AG04449 (cell line): Measurements from ENCODE around the gene BNIP3.

Source experiments
- CTCF ChIA-PET: fragments of 350-600 bp; formaldehyde crosslinking; extraction: SDS; loops from one replicate; lab custom pipeline; 2021; ENCODE audit warnings: antibody characterized with exemption; lab: Yijun Ruan, JAX
- POLR2A ChIA-PET: fragments of 400-600, 350-600 bp; formaldehyde crosslinking; extraction: SDS; loops from one replicate; lab custom pipeline; 2020; ENCODE audit warnings: antibody characterized with exemption, inconsistent platforms; lab: Yijun Ruan, JAX
- DNase-seq: peaks from one replicate; pipeline ENCODE4 v3.0.0-alpha.2; 2010; ENCODE audit warnings: low read depth, low spot score
- H3K4me3 ChIP-seq: 2 replicates; pipeline ENCODE4 v1.5.1; 2011; ENCODE audit warnings: low read depth, mild to moderate bottlenecking, control low read depth, low read length
- TF ChIP-seq, protein P1 (sequence below): IDR thresholded peaks from one replicate; pipeline ENCODE4 v1.5.1; 2011; ENCODE audit warnings: mild to moderate bottlenecking, moderate library complexity, low read length, control low read depth, inconsistent platforms; ENCODE audit not compliant: insufficient read depth; ENCODE audit errors: missing control alignments

Gene BNIP3

DNA sequence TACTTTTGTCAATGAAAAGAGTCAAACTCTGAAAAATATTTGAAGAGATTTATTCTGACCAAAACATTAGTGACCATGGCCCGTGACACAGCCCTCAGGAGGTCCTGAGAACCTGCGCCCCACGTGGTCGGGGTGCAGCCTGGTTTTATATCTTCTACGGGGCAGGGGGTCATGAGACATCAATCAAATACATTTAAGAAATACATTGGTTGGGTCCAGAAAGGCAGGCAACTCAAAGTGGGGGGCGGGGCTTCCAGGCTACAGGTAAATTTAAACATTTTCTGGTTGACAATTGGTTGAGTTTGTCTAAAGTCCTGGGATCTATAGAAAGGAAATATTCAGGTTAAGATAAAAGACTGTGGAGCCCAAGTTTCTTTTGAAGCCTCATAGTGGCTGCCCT, 34.8 kb upstream of the BNIP3 start:
- ChIA-PET CTCF (no interaction called here), POLR2A (no interaction called here)
- no peak for DNase-seq
- TF ChIP-seq, protein P1, sequence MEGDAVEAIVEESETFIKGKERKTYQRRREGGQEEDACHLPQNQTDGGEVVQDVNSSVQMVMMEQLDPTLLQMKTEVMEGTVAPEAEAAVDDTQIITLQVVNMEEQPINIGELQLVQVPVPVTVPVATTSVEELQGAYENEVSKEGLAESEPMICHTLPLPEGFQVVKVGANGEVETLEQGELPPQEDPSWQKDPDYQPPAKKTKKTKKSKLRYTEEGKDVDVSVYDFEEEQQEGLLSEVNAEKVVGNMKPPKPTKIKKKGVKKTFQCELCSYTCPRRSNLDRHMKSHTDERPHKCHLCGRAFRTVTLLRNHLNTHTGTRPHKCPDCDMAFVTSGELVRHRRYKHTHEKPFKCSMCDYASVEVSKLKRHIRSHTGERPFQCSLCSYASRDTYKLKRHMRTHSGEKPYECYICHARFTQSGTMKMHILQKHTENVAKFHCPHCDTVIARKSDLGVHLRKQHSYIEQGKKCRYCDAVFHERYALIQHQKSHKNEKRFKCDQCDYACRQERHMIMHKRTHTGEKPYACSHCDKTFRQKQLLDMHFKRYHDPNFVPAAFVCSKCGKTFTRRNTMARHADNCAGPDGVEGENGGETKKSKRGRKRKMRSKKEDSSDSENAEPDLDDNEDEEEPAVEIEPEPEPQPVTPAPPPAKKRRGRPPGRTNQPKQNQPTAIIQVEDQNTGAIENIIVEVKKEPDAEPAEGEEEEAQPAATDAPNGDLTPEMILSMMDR: no peak
- H3K4me3 ChIP-seq: no peak overlapping the region

DNA sequence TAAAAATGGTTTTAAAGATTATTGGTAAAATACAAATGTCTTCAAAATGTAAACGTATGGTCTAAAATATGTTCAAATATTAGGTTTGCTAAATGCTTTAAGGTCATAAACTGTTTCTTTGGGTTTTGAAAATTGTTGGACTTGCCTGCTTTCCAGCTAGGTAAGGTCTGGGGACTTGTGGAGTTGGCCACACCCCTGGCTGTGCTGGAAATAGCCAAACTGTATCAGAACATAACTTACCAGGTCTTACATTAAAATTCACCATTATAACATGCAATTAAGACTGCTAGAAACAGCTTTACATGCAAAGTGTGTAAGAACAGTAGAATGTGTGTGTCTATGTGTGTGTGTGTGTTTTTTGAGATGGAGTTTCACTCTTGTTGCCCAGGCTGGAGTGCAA, 29.7 kb upstream of the BNIP3 start:
- ChIA-PET POLR2A (no interaction called here), CTCF (interaction anchor here (1.2 to 2.3 kb wide), 3 partner anchors 9 to 126 kb away, joined by 3 to 11 read pairs (median 4); no protein-coding TSS in a partner anchor)
- no peak overlapping the region for H3K4me3 ChIP-seq
- DNase-seq: no peak
- TF ChIP-seq, protein P1: no peak

DNA sequence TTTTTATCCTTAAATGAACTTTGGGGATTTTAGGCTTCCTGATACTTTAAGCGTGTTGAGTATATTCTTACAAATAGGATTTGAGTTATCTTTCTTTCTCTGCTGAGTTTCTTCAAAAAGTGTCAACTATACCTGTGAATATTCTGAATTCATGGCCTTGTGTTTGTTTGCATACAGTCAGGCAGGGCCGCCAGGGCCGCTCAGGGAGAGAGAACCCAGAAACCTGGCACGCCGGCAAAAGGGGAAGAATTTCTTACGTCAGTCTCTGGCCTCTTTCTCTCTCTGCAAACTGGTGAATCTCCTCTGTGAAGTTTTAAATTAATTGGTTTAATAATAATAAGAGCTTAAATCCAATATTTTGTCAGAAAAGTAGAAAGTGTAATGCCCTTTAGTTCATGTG, 29.3 kb upstream of the BNIP3 start:
- H3K4me3 ChIP-seq: no peak overlapping the region
- TF ChIP-seq, protein P1: no peak
- DNase-seq: no peak
- CTCF ChIA-PET: interaction anchor here (1.2 to 2.3 kb wide), 3 partner anchors 10 to 125 kb away, joined by 3 to 11 read pairs (median 4); no protein-coding TSS in a partner anchor
- POLR2A ChIA-PET: no interaction called here

DNA sequence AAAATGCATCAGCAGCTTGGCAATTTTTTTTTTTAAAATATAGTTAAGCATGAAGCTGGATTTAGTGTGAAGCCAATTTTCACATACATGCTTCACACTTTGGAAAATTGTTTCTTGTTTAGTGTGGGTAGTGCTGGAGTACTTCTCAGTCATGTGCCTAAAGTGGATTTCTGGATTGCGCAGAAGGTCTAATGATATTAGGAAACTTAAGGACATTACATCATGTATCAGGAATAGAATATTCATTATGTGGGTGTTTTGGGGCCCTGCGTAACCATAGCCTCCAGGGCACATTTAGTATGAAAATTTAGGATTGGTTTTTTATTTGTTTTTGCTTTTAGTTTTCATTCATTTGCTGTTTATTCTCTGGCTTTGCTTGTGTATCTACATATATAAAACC, 28.8 kb upstream of the BNIP3 start:
- no peak overlapping the region for H3K4me3 ChIP-seq
- CTCF ChIA-PET: interaction anchor here (0.7 to 1.6 kb wide), 3 partner anchors 12 to 125 kb away, joined by 4 to 7 read pairs (median 4); no protein-coding TSS in a partner anchor
- no peak for DNase-seq
- TF ChIP-seq, protein P1: no peak
- POLR2A ChIA-PET: no interaction called here

DNA sequence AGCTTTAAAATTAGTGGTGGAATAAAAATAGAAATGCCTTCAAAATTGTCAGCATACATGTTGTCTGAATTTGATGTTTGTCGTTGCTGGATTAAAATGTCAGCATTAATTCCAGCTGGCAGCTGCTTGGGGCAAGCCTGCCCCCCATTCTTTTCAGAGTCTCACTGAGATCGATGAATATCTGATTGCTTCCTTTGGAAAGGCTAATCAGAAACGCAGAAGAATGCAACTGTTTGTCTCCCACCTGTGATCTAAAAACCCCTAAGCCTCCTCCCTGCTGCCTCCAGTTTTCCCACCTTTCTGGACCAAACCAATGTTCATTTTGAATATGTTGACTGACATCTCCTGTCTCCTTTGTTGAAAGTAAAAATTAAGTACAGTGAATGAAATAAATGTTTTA, 27.9 kb upstream of the BNIP3 start:
- no peak for DNase-seq
- TF ChIP-seq, protein P1: no peak
- H3K4me3 ChIP-seq: no peak overlapping the region
- ChIA-PET CTCF (interaction anchor here (1.2 to 1.6 kb wide), 2 partner anchors 13 to 124 kb away, joined by 5 to 7 read pairs; no protein-coding TSS in a partner anchor), POLR2A (no interaction called here)

DNA sequence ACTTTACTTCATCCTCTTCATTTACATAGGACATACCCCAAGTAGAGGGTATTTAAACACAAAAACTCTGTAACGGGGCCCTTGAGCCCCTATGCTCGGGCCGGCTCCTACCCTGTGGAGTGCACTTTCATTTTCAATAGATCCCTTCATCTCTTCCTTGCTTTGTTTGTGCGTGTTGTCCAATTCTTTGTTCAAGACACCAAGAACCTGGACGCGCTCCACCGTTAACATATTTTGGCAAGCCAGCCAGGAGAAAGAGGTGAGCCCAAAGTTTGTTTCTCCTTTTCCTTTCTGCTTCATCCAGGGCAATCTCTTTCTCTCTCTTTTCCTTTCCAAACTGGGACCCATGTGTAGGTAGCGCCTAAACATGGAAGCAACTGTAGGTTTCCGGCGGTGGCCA, 26.0 kb upstream of the BNIP3 start:
- TF ChIP-seq, protein P1: no peak
- CTCF ChIA-PET: interaction anchor here (1.1 kb wide), 1 partner anchor 15 kb away, joined by 4 read pairs; no protein-coding TSS in a partner anchor
- POLR2A ChIA-PET: no interaction called here
- DNase-seq: no peak
- no peak overlapping the region for H3K4me3 ChIP-seq
